MM.1S (cell line): Measurements from ENCODE around the gene ARID3B.

Source experiments
- DNase-seq: peaks from one replicate; pipeline ENCODE4 v3.0.0-alpha.2; 2015
- H2AFZ ChIP-seq: fragments of 300-600 bp; sonication (generic); 2 replicates; pipeline ENCODE4 v1.6.0; 2016; ENCODE audit warnings: antibody characterized with exemption, low read length
- H3F3A ChIP-seq: fragments of 300-600 bp; sonication (generic); 2 replicates; pipeline ENCODE4 v1.6.1; 2016; ENCODE audit warnings: mild to moderate bottlenecking, antibody characterized with exemption, low read length, moderate library complexity, mixed read lengths; ENCODE audit not compliant: insufficient read depth
- H3K27ac ChIP-seq: fragments of 300-600 bp; sonication (generic); 2 replicates; pipeline ENCODE4 v1.5.1; 2016; ENCODE audit warnings: mild to moderate bottlenecking, low read length
- H3K27me3 ChIP-seq: fragments of 300-600 bp; sonication (generic); replicated peaks from 2 replicates; pipeline ENCODE4 v1.6.0; 2016; ENCODE audit warnings: low read length; ENCODE audit not compliant: insufficient read depth
- H3K36me3 ChIP-seq: fragments of 300-600 bp; sonication (generic); replicated peaks from 2 replicates; pipeline ENCODE4 v1.6.1; 2016; ENCODE audit warnings: mild to moderate bottlenecking, low read length, mixed read lengths; ENCODE audit not compliant: insufficient read depth
- H3K4me1 ChIP-seq: fragments of 300-600 bp; sonication (generic); 2 replicates; pipeline ENCODE4 v1.6.1; 2016; ENCODE audit warnings: low read length, mixed read lengths
- H3K4me2 ChIP-seq: fragments of 300-600 bp; sonication (generic); 2 replicates; pipeline ENCODE4 v1.6.0; 2016; ENCODE audit warnings: low read depth, low read length
- H3K4me3 ChIP-seq: fragments of 300-600 bp; sonication (generic); 2 replicates; pipeline ENCODE4 v1.5.1; 2016; ENCODE audit warnings: low read length, mixed read lengths
- H3K79me2 ChIP-seq: fragments of 300-600 bp; sonication (generic); 2 replicates; pipeline ENCODE4 v1.6.1; 2016; ENCODE audit warnings: mixed run types, low read length, mixed read lengths
- H3K9ac ChIP-seq: fragments of 300-600 bp; sonication (generic); 2 replicates; pipeline ENCODE4 v1.6.1; 2016; ENCODE audit warnings: low read length, mixed read lengths
- H3K9me2 ChIP-seq: fragments of 300-600 bp; sonication (generic); replicated peaks from 2 replicates; pipeline ENCODE4 v1.6.1; 2016; ENCODE audit warnings: mild to moderate bottlenecking, low read length, mixed read lengths; ENCODE audit not compliant: insufficient read depth
- H3K9me3 ChIP-seq: fragments of 300-600 bp; sonication (generic); replicated peaks from 2 replicates; pipeline ENCODE4 v1.6.1; 2016; ENCODE audit warnings: mild to moderate bottlenecking, low read length, mixed read lengths; ENCODE audit not compliant: insufficient read depth
- H4K20me1 ChIP-seq: fragments of 300-600 bp; sonication (generic); 2 replicates; pipeline ENCODE4 v1.6.1; 2016; ENCODE audit warnings: mild to moderate bottlenecking, low read length, moderate library complexity, mixed read lengths; ENCODE audit not compliant: insufficient read depth
- EZH2 ChIP-seq: fragments of 300-600 bp; sonication (generic); optimal IDR thresholded peaks from 2 replicates; pipeline ENCODE3; 2017; ENCODE audit warnings: low read depth, mild to moderate bottlenecking, antibody characterized with exemption, low read length, mixed read lengths
- EZH2phosphoT487 ChIP-seq: fragments of 300-600 bp; sonication (generic); IDR thresholded peaks from 2 replicates; pipeline ENCODE4 v1.6.1; 2018; ENCODE audit warnings: antibody characterized with exemption, low read length
- TF ChIP-seq, protein P1 (sequence below): fragments of 300-600 bp; sonication (generic); IDR thresholded peaks from 2 replicates; pipeline ENCODE4 v1.5.1; 2016; ENCODE audit warnings: antibody characterized with exemption, low read length, mixed read lengths

ARID3B gene

DNA sequence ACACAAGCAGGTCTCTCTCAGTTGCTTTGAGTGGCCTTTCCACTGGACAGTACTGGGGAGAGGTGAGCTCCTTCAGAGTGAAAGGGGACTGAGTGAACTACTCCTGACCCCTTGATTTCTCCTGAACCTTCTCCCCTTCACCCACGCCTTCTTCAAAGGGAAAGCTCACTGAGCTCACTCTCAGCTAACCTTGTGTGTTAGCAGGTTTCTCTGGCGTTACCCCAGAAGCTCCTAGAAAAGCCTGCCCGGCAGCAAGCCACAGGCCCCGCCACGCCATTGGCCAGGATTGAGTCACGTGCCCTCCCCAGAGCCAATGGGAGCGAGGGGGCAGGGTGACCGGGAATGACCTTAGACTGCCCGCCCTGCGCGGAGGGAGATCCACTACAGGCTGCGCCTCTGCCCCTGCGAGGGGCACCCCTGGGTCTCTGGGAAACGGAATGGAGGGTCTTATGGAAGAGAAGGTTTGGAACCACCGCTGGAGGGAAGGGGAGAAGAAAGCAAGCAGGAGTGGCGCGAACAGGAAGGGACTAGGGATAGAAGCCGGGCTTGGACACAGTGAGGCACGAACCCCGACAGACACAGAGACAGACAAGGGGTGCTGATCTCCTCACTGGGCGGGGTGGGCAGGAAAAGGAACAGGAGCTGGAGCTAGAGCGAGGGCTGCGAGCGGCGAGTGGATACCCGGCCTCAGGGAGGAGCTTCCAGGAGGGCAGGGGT, 57.3 kb downstream of the ARID3B start:
- Histone ChIP-seq H3K79me2 (peaks cover 16% of the 10 kb centered on the region), H3K9me3 (no peaks in the 10 kb centered on the region), H3K9ac (peak overlapping the region; percentile 60; the same call in 1 of the 2 replicates), H3K4me2 (peak overlapping the region; percentile 71), H3F3A (peaks cover 10% of the 10 kb centered on the region), H3K36me3 (no peaks in the 10 kb centered on the region), H3K9me2 (no peaks in the 10 kb centered on the region), H4K20me1 (no peaks in the 10 kb centered on the region), H3K27me3 (no peaks in the 10 kb centered on the region), H3K27ac (peak overlapping the region; percentile 58; the same call in 1 of the 2 replicates), H3K4me1 (peaks cover 4% of the 10 kb centered on the region), H3K4me3 (peak overlapping the region; percentile 72), H2AFZ (peak overlapping the region; percentile 26; the same call in 1 of the 2 replicates)
- DNase-seq: peak; percentile 93
- TF ChIP-seq EZH2phosphoT487: no peak

DNA sequence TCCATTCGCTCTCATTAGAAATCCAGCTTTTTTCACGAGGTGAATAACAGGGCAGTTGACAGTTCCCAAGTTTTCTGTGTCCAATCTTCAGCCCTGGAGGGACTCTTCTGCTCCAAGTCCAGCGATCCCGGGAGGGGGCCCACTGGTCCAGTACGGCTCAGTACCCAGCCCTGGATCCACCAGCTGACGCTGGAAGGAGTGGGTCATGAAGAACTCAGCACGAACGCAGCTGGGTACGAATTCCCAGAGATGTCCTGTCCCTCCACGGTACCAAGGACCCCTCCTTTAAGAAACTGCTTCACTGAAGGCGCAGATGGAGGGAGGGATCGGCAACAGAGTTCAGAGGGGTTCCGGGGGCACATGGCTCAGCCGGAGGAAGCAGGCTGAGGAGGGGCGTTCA, 58.1 kb downstream of the ARID3B start:
- no peak overlapping the region; the same call in 1 of the 2 replicates for H3K9ac ChIP-seq
- TF ChIP-seq, protein P1, sequence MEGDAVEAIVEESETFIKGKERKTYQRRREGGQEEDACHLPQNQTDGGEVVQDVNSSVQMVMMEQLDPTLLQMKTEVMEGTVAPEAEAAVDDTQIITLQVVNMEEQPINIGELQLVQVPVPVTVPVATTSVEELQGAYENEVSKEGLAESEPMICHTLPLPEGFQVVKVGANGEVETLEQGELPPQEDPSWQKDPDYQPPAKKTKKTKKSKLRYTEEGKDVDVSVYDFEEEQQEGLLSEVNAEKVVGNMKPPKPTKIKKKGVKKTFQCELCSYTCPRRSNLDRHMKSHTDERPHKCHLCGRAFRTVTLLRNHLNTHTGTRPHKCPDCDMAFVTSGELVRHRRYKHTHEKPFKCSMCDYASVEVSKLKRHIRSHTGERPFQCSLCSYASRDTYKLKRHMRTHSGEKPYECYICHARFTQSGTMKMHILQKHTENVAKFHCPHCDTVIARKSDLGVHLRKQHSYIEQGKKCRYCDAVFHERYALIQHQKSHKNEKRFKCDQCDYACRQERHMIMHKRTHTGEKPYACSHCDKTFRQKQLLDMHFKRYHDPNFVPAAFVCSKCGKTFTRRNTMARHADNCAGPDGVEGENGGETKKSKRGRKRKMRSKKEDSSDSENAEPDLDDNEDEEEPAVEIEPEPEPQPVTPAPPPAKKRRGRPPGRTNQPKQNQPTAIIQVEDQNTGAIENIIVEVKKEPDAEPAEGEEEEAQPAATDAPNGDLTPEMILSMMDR: no peak
- TF ChIP-seq EZH2 (no peak), EZH2phosphoT487 (no peak)
- no peaks in the 10 kb centered on the region for H4K20me1 ChIP-seq
- peaks cover 10% of the 10 kb centered on the region for H3F3A ChIP-seq
- H3K27ac ChIP-seq: no peak overlapping the region
- H3K4me1 ChIP-seq: peaks cover 4% of the 10 kb centered on the region
- H3K9me3 ChIP-seq: no peaks in the 10 kb centered on the region
- DNase-seq: no peak
- H3K36me3 ChIP-seq: no peaks in the 10 kb centered on the region
- no peak overlapping the region for H2AFZ ChIP-seq
- H3K9me2 ChIP-seq: no peaks in the 10 kb centered on the region
- H3K27me3 ChIP-seq: no peaks in the 10 kb centered on the region
- H3K4me2 ChIP-seq: peak overlapping the region; percentile 71
- H3K4me3 ChIP-seq: peak overlapping the region; percentile 72; the same call in 1 of the 2 replicates
- H3K79me2 ChIP-seq: peaks cover 16% of the 10 kb centered on the region

DNA sequence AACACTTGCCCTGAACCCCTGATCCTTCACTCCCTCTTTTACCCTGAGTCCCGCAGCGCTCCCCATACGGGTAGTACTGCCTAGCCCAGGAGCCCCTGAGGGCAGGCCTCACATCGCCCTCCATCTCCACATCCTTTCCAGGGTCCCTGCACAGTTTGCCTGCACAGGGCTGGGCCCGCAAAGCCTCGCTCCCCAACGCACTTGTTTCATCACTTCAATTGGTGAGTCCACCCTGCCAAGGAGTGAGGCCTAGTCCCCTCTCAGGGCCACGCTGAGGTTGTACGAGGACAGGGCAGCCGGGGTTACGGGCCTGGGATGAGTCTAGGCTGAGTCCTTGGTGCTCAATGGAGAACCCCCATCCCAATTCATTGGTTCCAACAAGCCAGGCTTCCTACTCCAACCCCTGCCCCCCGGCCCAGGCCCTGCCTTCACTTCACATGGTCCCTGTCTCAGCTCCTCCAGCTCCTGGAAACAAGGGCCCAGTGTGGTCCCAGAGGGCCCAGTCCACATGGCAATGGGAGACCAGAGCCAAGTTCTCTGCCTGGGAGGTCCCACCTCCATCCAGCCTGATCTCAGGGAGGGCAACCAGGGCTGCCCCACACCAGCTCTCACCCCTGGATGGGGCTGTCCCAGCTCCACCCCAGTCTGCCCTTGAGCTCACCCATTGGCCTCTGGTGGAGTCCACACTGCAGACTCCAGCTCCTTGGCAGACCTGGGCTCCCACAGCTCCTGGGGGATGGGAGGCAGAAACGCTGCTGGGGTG, 62.2 kb downstream of the ARID3B start:
- Histone ChIP-seq H3K27me3 (no peaks in the 10 kb centered on the region), H3K9me3 (no peaks in the 10 kb centered on the region), H3K4me1 (peaks cover 5% of the 10 kb centered on the region), H3K9ac (no peak overlapping the region), H3K36me3 (no peaks in the 10 kb centered on the region), H3K4me2 (no peak overlapping the region), H3K4me3 (no peak overlapping the region), H3K9me2 (no peaks in the 10 kb centered on the region), H3K79me2 (peaks cover 12% of the 10 kb centered on the region), H2AFZ (no peak overlapping the region), H3F3A (no peaks in the 10 kb centered on the region; the same call in 1 of the 2 replicates), H4K20me1 (no peaks in the 10 kb centered on the region), H3K27ac (no peak overlapping the region)
- DNase-seq: no peak
- no peak for TF ChIP-seq EZH2
- TF ChIP-seq, protein P1: no peak
- TF ChIP-seq EZH2phosphoT487: no peak
